Mesothelial cell of epicardium (in vitro differentiated cells): ENCODE measurements around the gene CD46. TPM values are rescaled to one million over a fixed set of nuclear protein-coding genes. Genes with fewer than 3 reads are reported as not detected.

Experiments
- total RNA-seq: library from RNA; stranded (reverse); gene quantifications from 3 replicates; pipeline ENCODE4 v1.2.1, GENCODE V29; 2021

The CD46 gene
- total RNA-seq, 1 donor from 2014 or later = 223 TPM

Other genes starting within 250 kb of the CD46 start
- not detected in 3 replicates for gene CR1L, start 106.9 kb upstream of the CD46 start, total RNA-seq
- 1.2 to 1.6 TPM (median 1.2 TPM) in 3 replicates for gene CD34, start 159.1 kb downstream of the CD46 start, total RNA-seq